ENCODE measurements around the gene TAF8. TPM values are rescaled to one million over a fixed set of nuclear protein-coding genes. Genes with fewer than 3 reads are reported as not detected.

Gene TAF8
- polyA plus RNA-seq, 1 donor (not counting 4 experiments of a cell fraction or from before 2014, with no cell fraction given), result 15.9 TPM

DNA sequence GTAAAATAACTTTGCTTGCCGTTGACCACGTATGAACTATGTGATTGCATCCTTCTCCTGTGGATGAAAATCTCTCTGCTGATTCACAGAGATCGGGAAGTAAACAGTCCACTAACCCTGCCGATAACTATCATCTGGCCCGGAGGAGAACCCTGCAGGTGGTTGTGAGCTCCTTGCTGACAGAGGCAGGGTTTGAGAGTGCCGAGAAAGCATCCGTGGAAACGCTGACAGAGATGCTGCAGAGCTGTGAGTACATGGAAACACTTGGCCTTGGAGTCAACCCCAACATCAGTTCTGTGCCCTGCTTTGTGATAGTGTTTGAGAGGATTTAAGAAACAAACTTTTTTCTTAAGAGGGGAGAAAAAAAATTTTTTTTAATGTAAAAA, 937 bp downstream of the TAF8 start:
- peaks cover 9% of the 10 kb centered on the region for H3K79me2 ChIP-seq (ENCODE audit: control insufficient read depth, insufficient read depth, low read length)
- peak overlapping the region; percentile 51 to 83 (median 58) for H3K4me3 ChIP-seq (ENCODE audit: control insufficient read depth in 2 of 3, extremely low read depth in 1 of 3, insufficient read depth in 2 of 3, low read depth in 1 of 3, low read length in 3 of 3)
- DNase-seq (ENCODE audit: low read depth, low spot score), result no peak
- no peak for TF ChIP-seq EZH2 (IDR thresholded peaks at IDR 0.05; ENCODE audit: low read length)
- TF ChIP-seq, protein P1, sequence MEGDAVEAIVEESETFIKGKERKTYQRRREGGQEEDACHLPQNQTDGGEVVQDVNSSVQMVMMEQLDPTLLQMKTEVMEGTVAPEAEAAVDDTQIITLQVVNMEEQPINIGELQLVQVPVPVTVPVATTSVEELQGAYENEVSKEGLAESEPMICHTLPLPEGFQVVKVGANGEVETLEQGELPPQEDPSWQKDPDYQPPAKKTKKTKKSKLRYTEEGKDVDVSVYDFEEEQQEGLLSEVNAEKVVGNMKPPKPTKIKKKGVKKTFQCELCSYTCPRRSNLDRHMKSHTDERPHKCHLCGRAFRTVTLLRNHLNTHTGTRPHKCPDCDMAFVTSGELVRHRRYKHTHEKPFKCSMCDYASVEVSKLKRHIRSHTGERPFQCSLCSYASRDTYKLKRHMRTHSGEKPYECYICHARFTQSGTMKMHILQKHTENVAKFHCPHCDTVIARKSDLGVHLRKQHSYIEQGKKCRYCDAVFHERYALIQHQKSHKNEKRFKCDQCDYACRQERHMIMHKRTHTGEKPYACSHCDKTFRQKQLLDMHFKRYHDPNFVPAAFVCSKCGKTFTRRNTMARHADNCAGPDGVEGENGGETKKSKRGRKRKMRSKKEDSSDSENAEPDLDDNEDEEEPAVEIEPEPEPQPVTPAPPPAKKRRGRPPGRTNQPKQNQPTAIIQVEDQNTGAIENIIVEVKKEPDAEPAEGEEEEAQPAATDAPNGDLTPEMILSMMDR (optimal IDR thresholded peaks at IDR 0.05 in 1 of 3, IDR thresholded peaks at IDR 0.05 in 1 of 3, conservative IDR thresholded peaks at IDR 0.05 in 1 of 3; ENCODE audit: extremely low read depth in 1 of 3, insufficient read depth in 2 of 3, low read length in 3 of 3), result no peak
- peak overlapping the region; percentile 67 for H3K4me2 ChIP-seq (ENCODE audit: control insufficient read depth, extremely low read depth, insufficient read depth, low read depth, low read length)
- no peaks in the 10 kb centered on the region for H3K9me1 ChIP-seq (ENCODE audit: control insufficient read depth, extremely low read depth, insufficient read depth, low read length)
- no peak for FAIRE-seq
- H3K9me3 ChIP-seq (ENCODE audit: control insufficient read depth, low read depth, low read length), result no peaks in the 10 kb centered on the region
- H3K36me3 ChIP-seq (ENCODE audit: control insufficient read depth in 2 of 2, extremely low read depth in 1 of 2, insufficient read depth in 2 of 2, low read length in 2 of 2), result peaks cover 3 to 12% of the 10 kb centered on the region in 2 experiments
- no peaks in the 10 kb centered on the region for H4K20me1 ChIP-seq (ENCODE audit: control insufficient read depth, extremely low read depth, insufficient read depth, low read length)
- H3K9ac ChIP-seq (ENCODE audit: control insufficient read depth, extremely low read depth, insufficient read depth, low read length), result peak overlapping the region; percentile 93
- H3K4me1 ChIP-seq (ENCODE audit: control insufficient read depth, extremely low read depth, insufficient read depth, low read length), result peaks cover 23% of the 10 kb centered on the region
- no peaks in the 10 kb centered on the region for H3K27me3 ChIP-seq (ENCODE audit: control insufficient read depth, extremely low read depth, insufficient read depth, low read length)
- dilution Hi-C loops (cut with MboI; ENCODE audit: extremely low pct_ligation_motif_present, low sequenced_read_pairs), result no loop called here
- no peak overlapping the region for H3K27ac ChIP-seq (ENCODE audit: control insufficient read depth, insufficient read depth, low read length)
- H2AFZ ChIP-seq (ENCODE audit: control insufficient read depth, low read length), result no peak overlapping the region

DNA sequence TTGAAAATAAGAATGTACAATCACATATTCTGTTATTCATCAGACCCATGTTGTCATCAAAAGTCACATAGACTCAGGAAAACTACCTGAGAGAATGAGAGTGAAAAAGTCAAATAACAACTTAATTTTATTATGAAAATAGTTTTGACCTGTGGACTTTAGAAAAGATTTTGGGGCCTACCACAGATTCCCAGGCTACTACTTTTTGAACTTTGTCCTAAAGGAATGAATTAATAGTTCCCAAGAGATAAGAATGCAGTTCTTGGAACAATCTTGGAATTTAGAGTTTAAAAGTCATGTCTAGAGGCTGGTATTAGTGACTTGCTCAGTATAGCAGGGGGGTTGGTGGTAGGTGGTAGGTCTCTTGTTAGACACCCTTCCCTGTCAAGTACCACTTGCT, 3.3 kb downstream of the TAF8 start:
- H3K9me1 ChIP-seq (ENCODE audit: control insufficient read depth, extremely low read depth, insufficient read depth, low read length), result no peaks in the 10 kb centered on the region
- no peaks in the 10 kb centered on the region for H3K27me3 ChIP-seq (ENCODE audit: control insufficient read depth, extremely low read depth, insufficient read depth, low read length)
- no peak overlapping the region for H3K9ac ChIP-seq (ENCODE audit: control insufficient read depth, extremely low read depth, insufficient read depth, low read length)
- H2AFZ ChIP-seq (ENCODE audit: control insufficient read depth, low read length), result no peak overlapping the region
- peaks cover 5% of the 10 kb centered on the region for H3K79me2 ChIP-seq (ENCODE audit: control insufficient read depth, insufficient read depth, low read length)
- no peaks in the 10 kb centered on the region for H4K20me1 ChIP-seq (ENCODE audit: control insufficient read depth, extremely low read depth, insufficient read depth, low read length)
- no peak overlapping the region for H3K4me2 ChIP-seq (ENCODE audit: control insufficient read depth, extremely low read depth, insufficient read depth, low read depth, low read length)
- DNase-seq (ENCODE audit: low read depth, low spot score) (no peak), FAIRE-seq (no peak)
- H3K9me3 ChIP-seq (ENCODE audit: control insufficient read depth, low read depth, low read length), result no peaks in the 10 kb centered on the region
- H3K27ac ChIP-seq (ENCODE audit: control insufficient read depth, insufficient read depth, low read length), result no peak overlapping the region
- H3K4me1 ChIP-seq (ENCODE audit: control insufficient read depth, extremely low read depth, insufficient read depth, low read length), result peaks cover 5% of the 10 kb centered on the region
- H3K36me3 ChIP-seq (ENCODE audit: control insufficient read depth in 2 of 2, extremely low read depth in 1 of 2, insufficient read depth in 2 of 2, low read length in 2 of 2), result peaks cover 6 to 25% of the 10 kb centered on the region in 2 experiments
- H3K4me3 ChIP-seq (ENCODE audit: control insufficient read depth in 2 of 3, extremely low read depth in 1 of 3, insufficient read depth in 2 of 3, low read depth in 1 of 3, low read length in 3 of 3), result no peak overlapping the region
- dilution Hi-C loops (cut with MboI; ENCODE audit: extremely low pct_ligation_motif_present, low sequenced_read_pairs), result no loop called here
- TF ChIP-seq, protein P1 (optimal IDR thresholded peaks at IDR 0.05 in 1 of 3, IDR thresholded peaks at IDR 0.05 in 1 of 3, conservative IDR thresholded peaks at IDR 0.05 in 1 of 3; ENCODE audit: extremely low read depth in 1 of 3, insufficient read depth in 2 of 3, low read length in 3 of 3), result no peak
- no peak for TF ChIP-seq EZH2 (IDR thresholded peaks at IDR 0.05; ENCODE audit: low read length)
